Thymus (tissue), 11 donors: ENCODE results near the gene CCDC183. TPM values are rescaled to one million over a fixed set of nuclear protein-coding genes. Genes with fewer than 3 reads are reported as not detected.
"Not testable (repeated sequence)": the region's sequence is repeated elsewhere in the genome, so short reads cannot be mapped to it uniquely, and the experiment has no call there.

Source experiments
- DNase-seq, 9 donors: peaks; one replicate each; pipeline ENCODE4 v3.0.0-alpha.2; 2013; ENCODE audit warnings: low spot score in 9 of 9, low read depth in 6 of 9, missing footprints in 1 of 9
- H3K27ac ChIP-seq, 2 donors: one replicate each; pipeline ENCODE4 v1.5.1; 2013; ENCODE audit warnings: control low read depth in 1 of 2, low read depth in 1 of 2, low read length in 1 of 2, mild to moderate bottlenecking in 1 of 2, moderate library complexity in 1 of 2
- H3K27me3 ChIP-seq, 2 donors: one replicate each; pipeline ENCODE4 v1.5.1; 2013; ENCODE audit warnings: low read length in 1 of 2; ENCODE audit not compliant: control insufficient read depth in 2 of 2, insufficient read depth in 1 of 2
- H3K36me3 ChIP-seq, 2 donors: one replicate each; pipeline ENCODE4 v1.5.1; 2013; ENCODE audit warnings: low read length in 1 of 2, mild to moderate bottlenecking in 1 of 2, moderate library complexity in 1 of 2; ENCODE audit not compliant: control insufficient read depth in 2 of 2, insufficient read depth in 2 of 2
- H3K4me1 ChIP-seq, 2 donors: one replicate each; pipeline ENCODE4 v1.5.1; 2013; ENCODE audit warnings: low read length in 2 of 2; ENCODE audit not compliant: control insufficient read depth in 2 of 2, insufficient read depth in 2 of 2
- H3K4me3 ChIP-seq, 2 donors: one replicate each; pipeline ENCODE4 v1.5.1; 2013; ENCODE audit warnings: low read length in 2 of 2, control low read depth in 1 of 2, mild to moderate bottlenecking in 1 of 2
- H3K9me3 ChIP-seq, 2 donors: one replicate each; pipeline ENCODE4 v1.5.1; 2013; ENCODE audit warnings: low read length in 1 of 2, mild to moderate bottlenecking in 1 of 2; ENCODE audit not compliant: control insufficient read depth in 2 of 2, insufficient read depth in 1 of 2
- WGBS: extraction: QIAGEN DNeasy Blood & Tissue Kit; methylation state at CpG from one replicate; pipeline ENCODE4 v1.1.7; 2013; 5-methylcytosine and 5-hydroxymethylcytosine counted together
- polyA plus RNA-seq: library from polyadenylated mRNA; stranded (reverse); fragments of 200-250 nt; gene quantifications from one replicate; pipeline ENCODE4 v1.2.3, GENCODE V29; 2013
- total RNA-seq: library from RNA; stranded (reverse); fragments of 120-200 nt; gene quantifications from one replicate; pipeline ENCODE4 v1.2.4, GENCODE V29; 2013
- donor health status: healthy.

Gene CCDC183
- total and polyA plus RNA-seq, 2 donors, result 3.2 to 5.0 TPM

DNA sequence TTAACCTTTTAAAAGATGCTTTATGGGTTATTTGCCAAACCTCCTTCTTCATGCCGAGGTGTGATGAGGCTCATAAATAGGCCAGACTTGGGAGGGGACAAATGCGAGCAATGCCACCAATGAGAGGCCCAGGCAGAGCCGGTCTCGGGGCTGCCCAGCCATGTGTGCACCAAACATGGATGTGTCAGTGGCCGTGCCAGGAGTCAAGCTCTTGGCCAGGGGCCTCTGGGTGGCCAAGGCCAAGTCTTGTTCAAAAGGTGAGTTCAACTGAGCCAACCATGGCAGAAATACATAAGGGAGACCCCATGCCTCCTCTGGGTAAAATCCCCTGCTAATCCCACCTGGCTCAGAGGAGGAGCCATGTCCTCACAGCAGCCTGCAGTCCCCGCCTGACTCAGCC, 20.9 kb upstream of the CCDC183 start:
- WGBS, result 87% methylated on average over 6 of the region's 6 CpGs

DNA sequence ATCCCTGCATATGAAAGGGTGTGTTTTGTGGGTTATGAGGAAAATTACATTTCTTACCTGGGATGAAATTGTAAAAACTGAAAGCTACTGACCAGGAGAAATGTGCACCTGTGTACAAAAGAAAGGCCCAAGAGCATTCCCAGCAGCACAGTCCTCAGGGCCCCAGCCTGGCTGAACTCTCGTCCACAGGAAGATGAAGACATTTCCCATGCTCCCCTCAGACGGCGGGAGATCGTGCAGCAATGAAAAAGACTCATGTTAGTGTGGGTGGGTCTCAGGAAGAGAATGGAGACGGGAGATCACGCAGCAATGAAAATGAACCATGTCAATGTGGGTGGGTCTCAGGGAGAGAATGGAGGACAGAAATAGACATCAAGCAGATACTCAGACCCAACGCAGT, 19.2 kb upstream of the CCDC183 start:
- 92% methylated on average over 7 of the region's 7 CpGs for WGBS
- H3K36me3 ChIP-seq, result no peaks in the 10 kb centered on the region
- no peak for DNase-seq
- H3K27me3 ChIP-seq, result peaks cover 0 to 23% of the 10 kb centered on the region in 2 donors
- no peak overlapping the region for H3K27ac ChIP-seq
- no peak overlapping the region for H3K4me3 ChIP-seq
- H3K4me1 ChIP-seq, result peaks cover 0 to 4% of the 10 kb centered on the region in 2 donors
- peaks cover 4 to 13% of the 10 kb centered on the region in 2 donors for H3K9me3 ChIP-seq

More for the DNA sequence above, 20.9 kb upstream of the CCDC183 start:
- no peak for DNase-seq
- no peak overlapping the region for H3K27ac ChIP-seq
- H3K4me3 ChIP-seq, result no peak overlapping the region
- no peaks in the 10 kb centered on the region for H3K36me3 ChIP-seq
- H3K9me3 ChIP-seq, result peaks cover 4 to 13% of the 10 kb centered on the region in 2 donors
- H3K27me3 ChIP-seq, result peaks cover 2 to 23% of the 10 kb centered on the region in 2 donors
- H3K4me1 ChIP-seq, result peaks cover 0 to 4% of the 10 kb centered on the region in 2 donors

DNA sequence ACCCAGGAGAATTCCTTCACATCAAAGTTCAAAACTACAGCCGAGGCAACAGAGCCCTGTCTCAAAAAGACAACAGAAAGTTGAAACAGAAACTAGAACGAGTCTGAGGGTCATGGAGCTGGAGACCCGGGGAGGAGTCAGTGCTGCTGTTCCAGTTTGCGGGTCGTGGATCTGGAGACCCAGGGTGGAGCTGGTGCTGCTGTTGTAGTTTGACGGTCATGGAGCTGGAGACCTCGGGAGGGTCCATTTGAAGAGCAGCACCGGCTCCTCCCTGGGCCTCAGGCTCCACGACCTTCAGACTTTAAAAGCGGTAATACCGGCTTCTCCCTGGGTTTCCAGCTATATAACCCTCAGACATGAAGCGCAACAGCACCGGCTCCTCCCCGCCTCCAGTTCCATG, 18.8 kb upstream of the CCDC183 start:
- H3K4me3 ChIP-seq, result no peak overlapping the region
- no peaks in the 10 kb centered on the region for H3K36me3 ChIP-seq
- no peak for DNase-seq
- WGBS, result 90% methylated on average over 14 of the region's 14 CpGs
- H3K27ac ChIP-seq, result no peak overlapping the region
- peaks cover 0 to 23% of the 10 kb centered on the region in 2 donors for H3K27me3 ChIP-seq
- peaks cover 4 to 13% of the 10 kb centered on the region in 2 donors for H3K9me3 ChIP-seq
- peaks cover 0 to 4% of the 10 kb centered on the region in 2 donors for H3K4me1 ChIP-seq

DNA sequence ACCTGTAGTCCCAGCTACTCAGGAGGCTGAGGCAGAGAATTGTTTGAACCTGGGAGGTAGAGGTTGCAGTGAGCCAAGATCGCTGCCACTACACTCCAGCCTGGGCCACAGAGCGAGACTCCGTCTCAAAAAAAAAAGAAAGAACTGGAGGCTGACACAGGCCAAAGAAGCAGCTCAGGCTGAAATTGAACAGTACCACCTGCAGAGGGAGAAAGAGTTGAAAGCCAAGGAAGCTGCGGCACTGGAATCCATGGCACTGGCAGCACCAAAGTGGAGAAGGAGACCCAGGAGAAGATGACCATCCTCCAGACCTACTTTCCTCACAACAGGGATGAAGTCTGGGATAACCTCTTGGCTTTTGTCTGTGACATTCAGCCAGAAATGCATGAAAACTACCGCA, 16.3 kb upstream of the CCDC183 start:
- Histone ChIP-seq H3K27ac (no peak overlapping the region), H3K36me3 (no peaks in the 10 kb centered on the region), H3K4me1 (no peaks in the 10 kb centered on the region), H3K27me3 (peaks cover 0 to 23% of the 10 kb centered on the region in 2 donors), H3K9me3 (no peaks in the 10 kb centered on the region), H3K4me3 (no peak overlapping the region)
- 91% methylated on average over 5 of the region's 5 CpGs for WGBS
- DNase-seq, result no peak

DNA sequence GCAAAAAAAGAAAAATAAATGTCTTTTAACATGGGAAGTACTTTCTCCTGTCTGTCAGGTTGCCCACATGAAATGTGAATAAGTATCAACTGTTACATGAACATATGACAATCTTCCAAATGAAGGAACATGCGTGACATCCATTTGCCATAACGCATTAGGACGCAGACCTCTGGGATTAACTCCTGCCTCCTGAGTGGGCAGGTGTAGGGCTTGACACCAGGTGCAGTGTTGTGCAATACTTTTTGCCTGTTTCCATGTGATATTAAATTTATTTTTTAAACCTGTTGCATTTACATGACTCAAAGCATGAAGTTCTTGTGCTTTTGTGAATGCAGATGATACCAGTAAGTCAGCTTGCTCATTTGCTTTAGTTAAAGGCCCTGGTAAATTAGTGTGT, 13.7 kb upstream of the CCDC183 start:
- H3K27me3 ChIP-seq, result peaks cover 2 to 27% of the 10 kb centered on the region in 2 donors
- H3K9me3 ChIP-seq, result no peaks in the 10 kb centered on the region
- DNase-seq, result no peak
- no peak overlapping the region for H3K27ac ChIP-seq
- H3K4me1 ChIP-seq, result no peaks in the 10 kb centered on the region
- no peak overlapping the region for H3K4me3 ChIP-seq
- no peaks in the 10 kb centered on the region for H3K36me3 ChIP-seq
- WGBS, result 97% methylated on average over 3 of the region's 3 CpGs

DNA sequence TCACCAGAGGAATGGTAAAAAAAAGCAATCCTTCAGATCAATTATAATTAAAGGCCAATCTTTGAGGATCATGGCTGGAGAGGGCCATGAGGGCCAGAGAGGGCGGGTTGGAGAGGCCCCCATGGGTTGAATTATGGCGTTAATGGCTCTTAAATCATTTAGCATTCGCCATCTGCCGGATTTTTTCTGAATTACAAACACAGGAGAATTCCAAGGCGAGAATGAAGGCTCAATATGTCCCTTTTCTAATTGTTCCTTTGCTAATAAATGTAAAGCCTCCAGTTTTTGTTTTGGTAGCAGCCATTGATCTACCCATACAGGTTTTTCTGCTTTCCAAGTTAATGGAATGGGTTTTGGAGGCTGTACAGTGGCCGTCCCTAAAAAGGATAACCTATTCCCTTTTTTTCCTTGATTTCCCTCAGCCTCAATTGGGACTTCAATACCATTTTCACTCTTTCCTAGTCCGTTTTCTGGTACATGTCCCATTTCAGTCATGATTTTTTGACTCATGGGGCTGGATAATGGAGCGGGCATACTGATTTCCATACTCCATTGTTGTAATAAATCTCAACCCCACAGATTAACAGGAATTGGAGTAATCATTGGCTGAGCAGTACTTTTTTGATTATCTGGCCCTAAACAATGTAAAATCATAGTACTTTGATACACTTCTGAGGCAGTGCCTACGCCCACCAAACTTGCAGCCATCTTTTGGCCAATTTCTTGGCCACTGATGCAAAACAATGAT, 11.7 kb upstream of the CCDC183 start:
- Histone ChIP-seq H3K36me3 (no peaks in the 10 kb centered on the region), H3K4me3 (no peak overlapping the region), H3K27me3 (peaks cover 2 to 12% of the 10 kb centered on the region in 2 donors), H3K4me1 (peaks cover 0 to 3% of the 10 kb centered on the region in 2 donors), H3K9me3 (no peaks in the 10 kb centered on the region), H3K27ac (no peak overlapping the region)
- 50% methylated on average over 9 of the region's 9 CpGs for WGBS
- DNase-seq, result no peak

DNA sequence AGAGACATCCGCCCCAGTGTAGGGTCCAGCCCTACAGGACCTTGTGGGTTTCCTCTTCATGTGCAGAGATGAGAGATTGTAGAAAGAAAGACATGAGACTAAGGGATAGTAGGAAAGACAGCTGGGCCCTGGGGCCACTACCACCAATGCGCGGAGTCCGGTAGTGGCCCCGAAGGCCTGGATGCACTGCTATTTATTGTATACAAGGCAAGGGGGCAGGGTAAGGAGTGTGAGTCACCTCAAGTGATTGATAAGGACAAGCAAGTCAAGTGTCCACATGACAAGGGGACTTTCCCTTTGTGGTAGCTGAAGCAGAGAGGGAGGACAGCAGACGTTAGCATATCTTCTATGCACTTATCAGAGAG, 11.2 kb upstream of the CCDC183 start:
- Histone ChIP-seq H3K4me3 (no peak overlapping the region), H3K27me3 (peaks cover 2 to 11% of the 10 kb centered on the region in 2 donors), H3K9me3 (no peaks in the 10 kb centered on the region), H3K4me1 (peaks cover 0 to 4% of the 10 kb centered on the region in 2 donors), H3K36me3 (no peaks in the 10 kb centered on the region), H3K27ac (no peak overlapping the region)
- DNase-seq, result no peak
- 95% methylated on average over 6 of the region's 6 CpGs for WGBS

DNA sequence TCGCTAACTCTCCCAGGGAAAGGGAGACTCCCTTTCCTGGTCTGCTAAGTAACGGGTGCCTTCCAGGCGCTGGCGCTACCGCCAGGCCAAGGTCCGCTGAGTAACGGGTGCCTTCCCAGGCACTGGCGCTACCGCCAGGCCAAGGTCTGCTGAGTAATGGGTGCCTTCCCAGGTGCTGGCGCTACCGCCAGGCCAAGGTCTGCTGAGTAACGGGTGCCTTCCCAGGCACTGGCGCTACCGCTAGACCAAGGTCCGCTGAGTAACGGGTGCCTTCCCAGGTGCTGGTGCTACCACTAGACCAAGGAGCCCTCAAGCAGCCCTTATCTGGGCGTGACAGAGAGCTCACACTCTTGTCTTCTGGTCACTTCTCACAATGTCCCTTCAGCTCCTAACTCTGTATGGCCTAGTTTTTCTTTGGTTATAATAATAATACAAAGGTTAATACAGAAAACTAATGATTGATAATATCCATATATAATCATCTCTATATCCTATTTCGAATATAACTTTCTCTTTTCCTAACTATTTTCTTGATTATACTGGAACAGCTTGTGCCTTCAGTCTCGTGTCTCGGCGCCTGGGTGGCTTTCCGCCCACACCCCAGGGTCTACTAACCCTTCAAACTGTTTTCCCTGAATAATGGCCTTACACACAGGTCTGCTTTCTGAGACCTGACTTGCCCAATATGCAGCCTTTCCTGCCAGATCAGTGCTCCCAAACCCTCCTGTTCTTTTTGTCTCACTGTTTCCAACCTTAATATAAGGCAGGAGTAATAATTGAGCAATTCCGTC, 10.4 kb upstream of the CCDC183 start:
- WGBS, result 91% methylated on average over 23 of the region's 23 CpGs
- not testable (repeated sequence) for H3K36me3 ChIP-seq, H3K27ac ChIP-seq, H3K9me3 ChIP-seq, DNase-seq, H3K4me3 ChIP-seq, H3K27me3 ChIP-seq
- peaks cover 3 to 11% of the 10 kb centered on the region in 2 donors for H3K4me1 ChIP-seq

DNA sequence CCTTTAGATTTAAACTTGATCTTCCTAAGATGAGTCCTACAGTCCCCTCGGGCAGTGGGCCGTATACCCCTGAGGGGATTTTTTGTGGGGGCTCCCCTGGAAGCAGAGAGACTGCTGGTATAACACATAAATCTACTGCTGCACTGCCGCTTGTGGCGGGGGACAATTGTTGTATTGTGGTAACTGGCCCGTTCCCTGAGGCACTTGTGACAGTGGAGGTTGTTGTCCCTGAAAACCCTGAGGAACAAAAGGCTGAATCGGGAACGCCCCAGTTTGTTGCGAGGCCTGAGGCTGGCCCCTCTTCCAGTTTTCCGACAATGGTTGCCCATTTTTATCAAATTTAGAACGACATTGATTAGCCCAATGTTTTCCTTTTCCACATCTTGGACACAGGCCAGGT, 9.7 kb upstream of the CCDC183 start:
- H3K27me3 ChIP-seq, result peaks cover 2 to 7% of the 10 kb centered on the region in 2 donors
- no peak overlapping the region for H3K4me3 ChIP-seq
- H3K9me3 ChIP-seq, result no peaks in the 10 kb centered on the region
- H3K36me3 ChIP-seq, result no peaks in the 10 kb centered on the region
- 89% methylated on average over 10 of the region's 10 CpGs for WGBS
- DNase-seq, result no peak
- H3K27ac ChIP-seq, result no peak overlapping the region
- H3K4me1 ChIP-seq, result peaks cover 3 to 14% of the 10 kb centered on the region in 2 donors
